SU-DHL-6 (cell line): Measurements from ENCODE around the gene EPHB1.

Source experiments
- CTCF ChIP-seq: fragments of 200-600 bp; sonication (generic); IDR thresholded peaks from one replicate; pipeline ENCODE4 v1.5.1; 2017; ENCODE audit warnings: antibody characterized with exemption, mild to moderate bottlenecking, low read length, moderate library complexity; ENCODE audit not compliant: insufficient read depth, poor library complexity, severe bottlenecking
- EZH2phosphoT487 ChIP-seq: fragments of 200-600 bp; sonication (generic), shearing (Covaris generic); conservative IDR thresholded peaks from 2 replicates; pipeline ENCODE4 v1.6.1; 2018; ENCODE audit warnings: mild to moderate bottlenecking, antibody characterized with exemption, low read length, moderate library complexity, mixed read lengths

- TF ChIP-seq CTCF (no peak), EZH2phosphoT487 (no peak)
Measured at GRCh38 chr3:134923286-134923685, 128.2 kb downstream of the EPHB1 start.
